ENCODE data around the gene TACR1.

Gene TACR1

DNA sequence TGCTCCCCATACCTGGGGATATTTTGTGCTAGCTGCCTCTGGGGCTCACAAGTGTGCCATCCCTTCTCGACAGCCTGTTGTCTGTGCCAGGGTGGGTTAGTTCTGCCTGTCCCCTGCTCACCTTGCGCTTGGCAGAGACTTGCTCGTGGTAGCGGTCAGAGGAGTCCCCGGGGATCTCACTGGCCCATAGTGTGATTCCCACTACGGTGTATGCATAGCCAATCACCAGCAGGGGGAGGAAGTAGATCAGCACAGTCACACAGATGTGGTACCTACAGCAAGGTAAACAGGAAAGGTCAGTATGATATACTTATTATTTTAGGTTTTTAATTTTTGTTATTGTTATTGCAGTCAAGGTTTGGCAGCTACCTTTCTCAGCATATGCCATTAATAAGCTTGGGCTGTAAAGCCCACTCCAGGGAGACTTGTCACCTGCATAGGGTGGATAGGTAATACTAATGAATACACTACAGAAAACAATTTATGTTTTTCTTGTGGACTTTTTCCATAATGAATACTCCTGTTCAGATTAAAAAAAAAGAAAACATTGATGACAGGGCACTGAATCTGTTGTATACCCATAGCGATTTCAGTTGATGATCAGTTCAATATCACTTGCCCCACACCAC is 145.7 kb downstream of the TACR1 start:
- no peak for DNase-seq (ENCODE audit: low read depth, low spot score)

DNA sequence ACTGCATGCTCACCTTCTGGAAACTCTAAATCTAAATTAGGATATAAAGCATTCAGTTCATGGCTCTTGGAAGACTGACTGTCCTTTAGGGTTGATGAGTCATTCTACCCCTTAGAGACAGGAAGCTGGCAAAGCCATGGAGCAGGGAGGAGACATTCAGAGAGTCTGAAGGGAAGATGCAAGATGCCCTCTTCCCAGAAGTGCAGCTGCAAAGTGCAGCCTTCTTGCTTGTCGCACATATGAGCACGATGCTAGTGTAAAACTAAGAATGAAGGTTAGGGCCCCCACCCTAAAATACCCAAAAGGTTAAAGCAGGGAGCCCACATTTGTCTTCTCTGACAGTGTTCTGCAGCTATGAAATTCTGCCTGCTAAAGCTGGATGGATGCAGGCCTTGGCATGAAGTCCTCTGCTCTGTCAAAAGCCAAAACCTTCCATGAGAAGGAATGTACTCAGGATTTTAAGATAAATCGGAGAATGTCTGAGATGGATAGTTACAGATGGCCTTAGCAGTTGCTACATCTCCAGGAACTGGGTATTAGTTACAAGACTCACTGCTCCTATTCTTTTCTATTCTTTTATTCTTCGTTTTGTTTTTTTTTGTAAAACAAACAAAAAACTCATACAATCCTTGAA is 151.2 kb downstream of the TACR1 start:
- peak; percentile 12 for DNase-seq (ENCODE audit: low read depth, low spot score)

DNA sequence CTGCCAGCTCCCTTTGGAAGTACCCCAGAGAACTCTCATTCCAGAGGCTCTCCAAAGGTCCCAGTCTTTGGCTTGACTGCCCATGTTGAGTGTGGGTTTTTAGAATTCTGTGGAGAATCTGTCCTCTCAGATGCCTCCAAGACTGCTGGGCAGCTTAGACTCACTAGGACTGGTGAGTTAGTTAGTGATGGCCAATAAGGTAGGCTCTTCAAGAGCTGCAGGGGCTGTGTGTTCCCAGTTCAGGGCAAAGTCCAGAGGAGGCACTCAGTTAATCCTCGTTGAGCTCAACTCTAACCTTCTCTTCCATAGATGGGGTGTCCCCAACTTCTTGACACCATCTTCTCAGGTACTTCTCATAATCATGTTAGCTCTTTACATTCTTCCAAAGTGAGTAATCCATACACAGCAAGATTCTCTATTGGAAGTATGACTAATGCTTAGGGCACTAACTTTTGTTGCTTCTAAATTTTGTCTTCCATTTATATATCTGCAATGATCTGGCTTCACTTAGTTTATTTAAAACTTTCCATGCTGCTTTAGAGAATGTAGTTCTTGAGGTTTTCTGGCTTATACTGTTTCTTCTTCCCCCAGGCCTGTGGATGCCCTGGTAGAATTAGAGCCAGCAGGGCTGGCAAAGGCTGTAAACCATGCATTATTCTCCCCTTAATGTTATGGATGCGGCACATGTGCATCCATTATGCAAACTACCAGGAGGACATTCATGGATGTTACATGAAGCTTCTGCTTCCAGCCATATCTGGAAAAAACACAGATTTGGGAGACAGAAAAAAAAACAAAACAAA is 151.9 kb downstream of the TACR1 start:
- DNase-seq (ENCODE audit: low read depth, low spot score): no peak

DNA sequence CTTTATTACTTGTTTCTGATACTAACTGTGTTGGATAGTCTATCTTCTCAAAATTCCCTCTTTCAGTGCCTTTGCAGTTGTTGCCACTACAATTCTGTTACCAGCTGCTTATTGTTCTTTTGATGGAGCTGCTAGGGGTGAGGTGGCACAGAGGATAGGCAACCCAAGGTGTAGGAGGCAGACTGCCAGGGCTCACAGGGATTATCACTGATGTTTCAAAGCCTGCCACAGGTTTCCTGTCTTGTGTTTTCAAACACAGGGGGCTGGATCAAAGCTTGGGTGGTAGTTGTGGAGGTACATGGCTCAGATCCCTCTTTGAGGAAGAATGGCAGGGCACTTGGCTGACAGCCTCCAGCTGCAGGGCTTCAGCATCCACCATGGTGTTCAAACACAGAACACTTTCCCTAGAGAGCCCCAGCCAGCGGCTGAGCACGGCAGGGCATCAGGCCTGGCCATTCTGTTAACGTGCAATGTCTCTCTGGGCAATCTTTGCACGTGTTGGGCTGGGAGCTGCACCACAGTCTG is 153.7 kb downstream of the TACR1 start:
- no peak for DNase-seq (ENCODE audit: low read depth, low spot score)

DNA sequence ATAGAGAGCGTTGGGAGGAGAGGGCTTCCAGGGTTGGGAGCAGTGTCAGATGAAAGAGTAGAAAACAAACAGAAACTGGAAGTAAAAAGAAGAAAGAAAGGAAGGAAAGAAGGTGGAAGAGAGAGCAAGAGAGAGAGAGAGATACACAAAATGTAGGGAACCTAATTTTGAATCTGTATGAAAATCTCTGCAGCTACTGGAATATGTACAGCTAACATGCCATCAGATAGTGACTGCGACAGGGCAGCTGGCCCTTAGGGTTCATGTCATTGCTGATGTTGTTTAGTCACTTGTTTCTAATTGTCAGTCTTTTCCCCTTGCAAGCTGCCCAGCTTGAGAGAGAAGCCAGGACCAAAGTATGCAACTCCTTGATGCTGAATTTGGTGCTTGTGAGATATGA is 155.0 kb downstream of the TACR1 start:
- no peak for DNase-seq (ENCODE audit: low read depth, low spot score)

DNA sequence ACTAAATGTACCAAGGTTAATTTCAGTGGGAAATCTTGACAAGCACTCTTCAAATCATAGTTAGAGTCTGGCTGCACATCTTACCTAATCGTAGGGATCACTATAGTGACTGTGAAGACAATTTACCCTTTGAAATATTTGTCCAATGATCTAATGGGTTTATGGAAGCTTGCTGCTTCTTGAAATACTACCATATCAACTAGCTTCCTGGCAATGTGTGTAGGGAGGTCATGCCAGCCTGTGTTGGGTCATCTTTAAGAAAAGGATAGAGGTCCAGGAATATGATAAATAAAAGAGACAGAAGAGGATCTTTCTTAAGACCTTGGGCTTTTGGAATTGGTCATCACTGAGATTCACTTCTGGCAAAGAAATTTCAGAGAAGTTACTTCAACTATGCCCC is 156.5 kb downstream of the TACR1 start:
- no peak for DNase-seq (ENCODE audit: low read depth, low spot score)

DNA sequence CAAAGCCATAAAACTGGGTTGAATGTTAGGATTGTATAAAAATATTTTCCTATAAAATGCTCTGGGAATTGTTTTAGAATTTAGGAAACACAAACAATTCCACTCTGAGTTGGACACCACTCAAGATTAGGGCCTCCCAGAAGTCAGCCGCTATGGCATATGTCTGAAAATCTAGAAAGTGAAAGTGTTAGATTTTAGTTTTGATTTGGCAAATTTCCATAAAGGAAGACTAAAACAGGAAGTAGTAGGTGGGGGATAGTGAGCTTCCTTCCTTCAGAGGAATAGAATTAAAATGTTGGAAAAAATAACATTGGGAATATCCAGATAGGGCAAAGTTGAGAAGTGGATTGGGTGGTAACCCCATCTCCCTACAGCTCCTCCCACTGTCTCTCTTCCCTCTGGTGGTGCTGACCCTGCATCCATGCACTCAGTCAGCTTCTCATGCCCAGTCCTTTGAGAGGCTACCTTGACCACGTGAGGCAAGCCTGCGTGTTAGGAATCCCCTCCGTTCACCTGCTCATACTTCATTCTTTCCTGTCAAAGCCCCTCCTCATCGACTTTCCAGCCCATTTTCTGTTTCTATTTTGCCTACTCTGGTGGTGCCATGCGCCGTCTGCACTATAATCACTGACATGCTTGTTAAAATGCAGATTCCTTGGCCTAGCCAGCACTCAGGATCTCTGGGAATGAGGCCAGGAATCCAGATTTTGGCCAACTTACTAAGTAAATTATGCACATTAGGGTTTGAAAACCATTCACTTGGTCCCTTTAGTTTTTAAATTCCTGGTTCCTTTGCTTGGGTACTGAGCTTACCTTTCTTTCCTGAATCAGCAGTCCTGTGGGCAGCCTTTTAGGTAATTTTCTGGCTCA is 157.4 kb downstream of the TACR1 start:
- DNase-seq (ENCODE audit: low read depth, low spot score): no peak

DNA sequence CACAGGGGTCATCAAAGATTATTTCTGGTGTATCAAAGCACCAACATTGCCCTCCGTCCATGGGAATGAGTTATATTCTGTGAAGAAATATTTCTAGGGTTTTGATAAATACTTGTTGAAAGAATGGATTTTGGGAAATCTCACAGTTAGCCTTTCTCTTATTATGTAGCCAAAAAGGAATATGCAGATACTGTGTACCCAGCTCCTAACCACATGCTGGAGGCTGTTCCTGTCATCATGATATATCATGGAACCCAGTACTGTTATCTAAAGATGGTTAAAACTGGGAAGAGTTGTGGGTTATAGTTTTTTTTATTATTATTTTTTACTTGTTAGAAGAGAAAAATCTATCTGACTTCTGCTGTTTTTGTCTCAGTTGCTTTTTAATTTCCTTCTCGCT is 158.1 kb downstream of the TACR1 start:
- no peak for DNase-seq (ENCODE audit: low read depth, low spot score)

DNA sequence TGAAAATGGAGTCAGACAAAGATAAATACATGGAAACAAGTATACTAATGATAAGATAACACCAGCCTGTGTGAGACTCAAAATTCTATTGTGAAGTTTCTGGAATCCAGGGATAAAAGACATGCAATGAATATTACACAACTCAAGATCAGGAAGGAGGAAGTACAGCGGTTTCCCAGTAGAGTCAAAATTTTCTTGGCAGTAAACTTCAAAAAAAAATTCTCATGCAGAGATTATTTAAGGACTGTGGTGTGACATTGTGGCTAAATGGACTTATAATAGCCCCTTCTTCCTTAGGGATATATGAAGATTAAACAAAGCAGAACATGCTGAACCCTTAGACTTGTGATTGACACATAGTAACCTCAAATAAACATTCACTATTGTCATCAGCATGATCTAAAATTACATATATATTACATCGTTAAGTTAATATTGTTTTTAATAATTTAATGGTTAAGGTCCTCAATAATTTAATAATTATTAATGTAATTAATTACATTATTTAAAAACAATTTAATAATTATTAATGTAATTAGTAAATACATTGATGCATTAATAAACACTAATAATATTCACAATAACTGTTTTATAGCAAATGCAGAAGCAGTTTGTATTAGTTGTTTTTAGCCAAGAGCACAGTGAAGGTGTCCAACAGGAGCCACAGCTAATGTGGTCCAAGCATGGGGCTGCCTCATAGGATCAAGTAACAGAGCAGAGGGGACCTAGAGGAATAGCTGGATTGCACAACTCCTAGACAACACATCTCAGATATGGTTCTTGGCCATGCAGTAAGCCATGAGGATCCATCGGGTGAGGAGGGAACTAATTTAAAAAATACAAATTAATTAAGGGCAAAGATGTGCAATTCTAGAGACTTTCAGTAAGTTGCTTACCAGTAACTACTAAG is 163.6 kb downstream of the TACR1 start:
- DNase-seq (ENCODE audit: low read depth, low spot score): no peak

DNA sequence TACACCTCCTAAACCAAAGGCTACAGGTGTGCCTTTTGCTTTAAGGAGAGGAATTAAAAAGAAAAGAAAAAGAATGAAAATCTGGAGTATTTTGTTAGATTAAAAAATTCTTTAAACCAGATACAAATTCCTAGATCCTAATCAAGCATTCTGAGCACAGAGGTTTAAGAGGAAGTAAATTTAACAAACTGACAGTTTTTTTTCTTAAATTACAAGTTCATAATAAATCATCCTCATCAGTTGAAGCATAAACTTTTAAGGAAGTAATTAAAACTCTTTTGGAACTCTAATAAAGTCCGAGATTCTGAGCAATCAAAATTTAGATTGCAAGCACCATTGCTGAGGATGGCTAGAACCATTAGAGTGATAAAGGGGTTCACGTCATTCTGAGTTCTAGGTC is 165.8 kb downstream of the TACR1 start:
- no peak for DNase-seq (ENCODE audit: low read depth, low spot score)

DNA sequence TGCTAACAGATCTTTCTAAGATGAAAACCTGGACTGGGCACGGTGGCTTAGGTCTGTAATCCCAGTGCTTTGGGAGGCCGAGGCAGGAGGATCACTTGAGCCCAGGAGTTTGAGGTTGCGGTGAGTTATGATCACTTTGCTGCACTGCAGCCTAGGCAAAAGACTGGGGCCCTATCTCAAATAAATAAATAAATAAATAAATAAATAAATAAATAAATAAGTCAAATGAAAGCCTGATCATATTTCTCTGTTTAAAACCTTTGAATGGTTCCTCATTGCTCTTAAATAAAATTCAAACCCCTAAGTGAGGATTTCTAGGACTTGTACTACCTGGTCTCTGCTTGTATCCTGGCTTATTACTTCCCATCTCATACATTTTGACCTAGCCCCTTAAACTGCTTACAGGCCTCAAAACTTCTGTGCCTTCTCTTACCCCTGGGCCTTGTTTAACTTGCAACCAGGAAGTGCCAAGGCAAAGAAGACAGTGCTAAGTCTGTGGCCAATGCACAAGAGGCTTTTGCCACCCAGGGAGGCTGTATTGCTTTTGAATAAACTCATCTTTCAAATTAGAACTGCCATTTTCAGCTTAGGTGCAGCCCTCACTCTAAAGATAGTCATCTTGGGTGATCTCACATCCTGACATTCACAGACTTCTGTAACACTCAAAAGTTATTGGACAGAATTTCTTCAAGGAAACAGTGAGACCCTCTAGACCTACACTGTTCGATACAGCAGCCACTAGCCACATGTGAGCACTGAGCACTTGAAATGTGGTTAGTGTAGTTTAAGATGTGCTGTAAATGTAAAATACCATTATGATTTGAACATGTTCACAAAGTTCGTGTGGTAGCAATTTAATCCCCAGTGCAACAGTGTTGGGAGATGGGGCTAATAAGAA is 167.2 kb downstream of the TACR1 start:
- DNase-seq (ENCODE audit: low read depth, low spot score): no peak

DNA sequence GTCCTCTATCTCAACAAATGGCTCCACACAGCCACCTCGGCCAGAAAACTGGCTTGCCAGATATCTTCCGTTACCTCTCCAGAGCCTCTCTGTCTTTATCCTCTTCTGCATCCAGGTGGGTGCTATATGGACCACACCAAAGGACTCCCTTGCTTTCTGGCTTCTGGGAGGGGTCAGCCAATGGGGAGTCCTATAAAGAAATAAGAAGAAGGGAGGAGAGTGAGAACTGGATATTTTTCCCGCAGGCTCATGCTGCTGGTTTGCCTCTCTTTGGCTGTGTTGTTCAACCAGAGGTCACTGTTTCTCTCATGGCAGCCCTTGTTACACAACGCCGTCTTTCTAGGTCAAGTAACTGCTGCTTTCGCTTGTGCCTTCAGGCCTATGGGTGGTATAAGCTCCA is 168.1 kb downstream of the TACR1 start:
- DNase-seq (ENCODE audit: low read depth, low spot score): no peak

DNA sequence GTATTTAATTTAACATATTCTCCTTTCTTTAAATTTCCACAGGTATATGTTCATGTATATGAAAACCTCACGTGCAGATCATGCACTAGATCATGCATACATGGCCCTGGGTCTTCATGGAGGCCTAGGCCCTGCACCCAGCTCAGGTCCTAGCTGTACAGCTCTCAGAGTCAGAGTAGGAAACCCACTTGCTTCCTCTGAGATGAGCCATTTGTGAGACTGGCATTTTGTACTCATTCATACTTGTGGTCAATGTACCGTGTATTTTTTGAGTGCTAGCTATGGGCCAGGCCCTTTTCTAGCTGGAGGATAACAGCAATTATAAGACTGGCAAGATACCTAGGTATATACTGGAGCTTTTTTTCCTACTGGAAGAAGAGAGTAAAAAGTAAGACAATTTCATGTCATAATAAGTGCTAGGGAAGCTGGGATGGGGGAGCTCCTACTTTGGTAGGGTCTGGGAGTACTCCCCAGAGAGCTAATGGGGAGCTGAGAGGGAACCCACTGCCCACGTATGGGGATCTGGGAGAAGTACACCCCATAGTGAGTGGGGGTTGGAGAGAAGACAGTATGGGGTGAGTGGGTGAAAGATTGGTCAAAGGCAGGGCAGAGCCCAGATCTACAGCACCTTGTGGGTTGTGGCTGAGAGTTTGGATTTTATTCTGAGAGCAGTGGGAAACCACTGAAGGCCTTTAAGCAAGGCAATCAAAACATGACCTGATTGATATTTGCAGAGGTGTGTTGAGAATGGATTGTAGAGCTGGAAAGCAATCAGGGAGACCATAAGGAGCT is 168.9 kb downstream of the TACR1 start:
- no peak for DNase-seq (ENCODE audit: low read depth, low spot score)

DNA sequence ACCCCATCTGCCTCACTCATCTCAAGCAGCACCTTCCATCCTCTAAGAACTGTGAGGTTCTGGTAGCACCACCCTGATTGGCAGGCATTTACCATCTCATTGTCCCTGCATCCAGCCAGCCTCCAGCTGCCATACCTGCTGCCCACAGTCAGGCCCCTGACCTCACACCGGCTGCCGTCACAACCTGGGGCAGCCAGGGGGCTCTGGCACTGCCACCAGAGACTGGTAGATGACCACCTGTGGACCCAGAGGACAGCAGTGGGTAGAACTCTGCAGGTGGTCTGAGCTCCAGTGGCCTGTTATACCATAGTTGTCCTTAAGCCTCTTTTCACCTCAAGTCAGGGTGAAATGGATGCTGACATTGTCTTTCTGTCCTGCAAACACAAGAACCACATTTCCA is 171.4 kb downstream of the TACR1 start:
- DNase-seq (ENCODE audit: low read depth, low spot score): no peak

DNA sequence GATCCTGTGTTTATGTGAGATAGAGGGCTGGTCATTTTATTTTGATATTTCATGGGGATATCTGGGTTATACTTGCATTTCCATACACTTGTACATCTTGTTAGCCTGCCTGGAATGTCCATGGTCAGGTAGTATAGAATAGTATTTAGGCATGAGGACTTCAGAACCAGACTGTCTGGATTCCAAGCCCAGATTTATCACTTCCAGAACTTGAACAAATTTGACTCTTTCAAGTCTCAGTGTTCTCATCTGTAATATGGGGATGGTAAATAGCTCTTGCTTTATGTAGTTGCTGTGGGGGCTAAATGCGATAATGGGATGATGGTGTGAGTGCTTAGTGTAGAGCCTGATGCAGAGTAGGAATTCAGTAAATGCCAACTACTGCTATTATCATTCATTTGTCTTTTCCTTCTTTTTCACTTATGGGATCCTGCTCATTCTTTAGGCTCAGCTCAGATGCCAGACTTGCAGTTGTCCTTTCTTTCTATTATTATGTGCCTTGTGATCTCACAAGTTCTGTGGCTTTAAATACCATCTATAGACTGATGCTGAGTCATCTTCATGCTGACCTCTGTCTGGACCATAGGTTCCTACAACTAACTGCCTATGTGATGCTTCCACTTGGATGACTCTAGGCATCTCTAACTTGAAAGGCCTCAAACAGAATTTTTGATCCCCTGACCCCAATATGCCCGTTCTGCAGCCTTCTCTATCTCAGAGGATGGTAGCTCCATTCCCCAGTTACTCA is 173.5 kb downstream of the TACR1 start:
- no peak for DNase-seq (ENCODE audit: low read depth, low spot score)

DNA sequence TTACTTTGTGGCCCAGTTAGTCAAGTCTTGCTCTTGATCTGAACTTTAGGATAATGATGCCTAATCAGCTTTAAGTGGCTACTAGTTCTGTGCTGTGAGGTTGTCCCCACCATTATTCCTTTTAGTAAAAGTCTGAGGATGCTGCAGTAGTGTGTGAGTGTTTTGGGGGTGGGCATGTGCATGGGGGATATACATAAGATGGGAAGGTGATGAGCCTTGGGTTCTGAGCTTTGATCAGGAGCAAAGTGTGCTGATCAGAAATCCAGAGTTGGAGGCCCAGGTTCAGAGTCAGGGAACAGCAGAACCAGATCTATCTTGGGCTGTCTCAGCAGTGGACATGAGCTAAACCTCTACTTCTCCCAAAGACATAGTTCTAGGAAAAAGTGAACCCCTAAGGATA is 174.1 kb downstream of the TACR1 start:
- no peak for DNase-seq (ENCODE audit: low read depth, low spot score)

DNA sequence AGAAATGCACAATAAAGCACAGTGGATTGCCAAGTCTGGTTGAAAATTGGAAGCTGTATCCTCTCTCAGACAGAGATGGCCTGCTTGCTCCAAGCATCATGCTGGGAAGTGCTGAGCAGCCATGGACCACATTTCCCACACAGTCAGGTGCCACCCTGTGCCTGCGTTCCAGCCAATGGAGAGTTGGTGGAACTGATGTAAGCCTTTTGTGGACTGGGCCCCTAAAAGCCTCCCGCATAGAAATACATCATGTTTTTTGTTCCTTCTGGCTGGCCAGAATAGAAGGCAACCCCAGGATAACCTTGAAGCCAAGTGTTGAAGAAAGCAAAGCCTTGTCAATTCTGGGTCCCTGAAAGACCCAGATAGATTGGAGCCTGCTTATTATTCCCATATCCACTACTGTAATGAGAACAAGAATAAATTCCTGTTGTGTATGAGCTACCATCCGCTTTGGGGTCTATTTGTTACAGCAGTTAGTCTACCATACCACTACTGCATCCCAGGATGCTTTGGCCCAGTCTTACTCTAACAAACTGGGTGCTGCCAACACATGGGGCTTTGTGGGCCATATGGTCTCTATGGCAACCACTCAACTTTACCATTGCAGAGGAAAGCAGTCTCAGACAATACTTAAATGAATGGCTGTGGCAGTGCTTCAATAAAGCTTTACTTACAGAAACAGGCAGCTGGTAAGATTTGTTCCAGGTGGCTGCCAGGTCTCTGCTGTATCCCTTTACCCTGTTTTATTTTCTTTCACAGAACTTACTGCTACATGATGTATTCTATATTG is 175.5 kb downstream of the TACR1 start:
- DNase-seq (ENCODE audit: low read depth, low spot score): no peak
